T-cell (primary cell): ENCODE measurements around the gene FHIT. TPM values are rescaled to one million over a fixed set of nuclear protein-coding genes. Genes with fewer than 3 reads are reported as not detected.

Experiments used
- ATAC-seq, 4 experiments: fragments of 200-7000 bp in 3 of 4; fragments of 150-1000 bp in 1 of 4; cut with Tn5 transposase; replicated peaks in 1 of 4; 1 replicate in 3 of 4; 2 replicates in 1 of 4; pipeline ENCODE4 v1.10.0; 2021; ENCODE audit warnings: moderate library complexity in 3 of 4, mild to moderate bottlenecking in 2 of 4, moderate number of reproducible peaks in 1 of 4
- CTCF ChIA-PET, 2 donors: fragments of 300-600 bp; sonication (Branson Sonifier 250); formaldehyde crosslinking; loops; one replicate each; lab custom pipeline; 2022; ENCODE audit warnings: antibody characterized with exemption in 2 of 2; lab: Charles Lee
- POLR2A ChIA-PET, 2 donors: fragments of 300-600 bp; sonication (Branson Sonifier 250); formaldehyde crosslinking; loops; one replicate each; lab custom pipeline; 2022; ENCODE audit warnings: antibody characterized with exemption in 2 of 2; lab: Charles Lee
- DNase-seq, 35 experiments: peaks; one replicate each; pipeline versions ENCODE4 v3.0.0 to v3.0.0-alpha.2; 2013 to 2023
- H3K27ac ChIP-seq: one replicate; pipeline ENCODE4 v1.5.1; 2013; ENCODE audit warnings: low read length
- H3K27me3 ChIP-seq, 2 experiments: replicated peaks in 1 of 2; 1 replicate in 1 of 2; 2 replicates in 1 of 2; pipeline versions ENCODE4 v1.6.1 to v1.7.0; 2013; ENCODE audit warnings: low read length in 1 of 2, mixed read lengths in 1 of 2; ENCODE audit not compliant: control insufficient read depth in 2 of 2, insufficient read depth in 2 of 2; ENCODE audit errors: extremely low read depth in 1 of 2
- H3K36me3 ChIP-seq, 2 donors: 1 replicate in 1 of 2; 2 replicates in 1 of 2; pipeline versions ENCODE4 v1.6.1 to v1.7.0; 2013; ENCODE audit warnings: low read length in 1 of 2; ENCODE audit not compliant: control insufficient read depth in 2 of 2, insufficient read depth in 1 of 2; ENCODE audit errors: extremely low read depth in 1 of 2
- H3K4me1 ChIP-seq, 2 experiments: 1 replicate in 1 of 2; 2 replicates in 1 of 2; pipeline versions ENCODE4 v1.6.1 to v1.7.0; 2013; ENCODE audit warnings: low read length in 2 of 2, mixed read lengths in 1 of 2; ENCODE audit not compliant: insufficient read depth in 2 of 2, control insufficient read depth in 1 of 2; ENCODE audit errors: extremely low read depth in 1 of 2
- H3K4me3 ChIP-seq, 2 donors: 1 replicate in 1 of 2; 2 replicates in 1 of 2; pipeline versions ENCODE4 v1.5.1 to v1.7.0; 2013; ENCODE audit warnings: mild to moderate bottlenecking in 2 of 2, low read length in 1 of 2, moderate library complexity in 1 of 2; ENCODE audit not compliant: control insufficient read depth in 1 of 2; ENCODE audit errors: extremely low read depth in 1 of 2
- H3K9me3 ChIP-seq: 2 replicates; pipeline ENCODE4 v1.7.0; 2013
- H3K27ac Mint-ChIP-seq, 2 donors: one replicate each; pipeline ENCODE4 v1.8.0; 2020 to 2021; ENCODE audit warnings: mild to moderate bottlenecking in 2 of 2, mixed read lengths in 2 of 2
- H3K27me3 Mint-ChIP-seq, 2 donors: one replicate each; pipeline ENCODE4 v1.8.0; 2021 to 2022; ENCODE audit warnings: mixed read lengths in 2 of 2
- H3K36me3 Mint-ChIP-seq: one replicate; pipeline ENCODE4 v1.8.0; 2021; ENCODE audit warnings: mixed read lengths
- H3K4me1 Mint-ChIP-seq, 3 donors: one replicate each; pipeline ENCODE4 v1.8.0; 2020 to 2022; ENCODE audit warnings: mixed read lengths in 3 of 3, mild to moderate bottlenecking in 1 of 3
- H3K4me3 Mint-ChIP-seq, 3 donors: one replicate each; pipeline ENCODE4 v1.8.0; 2020 to 2022; ENCODE audit warnings: mild to moderate bottlenecking in 3 of 3, mixed read lengths in 3 of 3, moderate library complexity in 3 of 3
- H3K9me3 Mint-ChIP-seq, 3 donors: one replicate each; pipeline ENCODE4 v1.8.0; 2020 to 2022; ENCODE audit warnings: mixed read lengths in 3 of 3
- WGBS: methylation state at CpG from one replicate; pipeline ENCODE4 v1.1.5; 2013; ENCODE audit warnings: missing lambda C conversion rate; ENCODE audit not compliant: insufficient coverage; 5-methylcytosine and 5-hydroxymethylcytosine counted together
- total RNA-seq, 35 experiments: library from RNA in 6 of 35; stranded (reverse) in 6 of 35; fragments of 120-200 nt in 1 of 35; gene quantifications; one replicate each; pipeline versions ENCODE4 v1.2.1 to v1.2.4 and lab custom pipeline; 2013 to 2026

FHIT gene
- total RNA-seq, 5 donors from 2014 or later (not counting 1 experiment from before 2014, with no cell fraction given) = 33.1 to 197 (median 78.3) TPM

DNA sequence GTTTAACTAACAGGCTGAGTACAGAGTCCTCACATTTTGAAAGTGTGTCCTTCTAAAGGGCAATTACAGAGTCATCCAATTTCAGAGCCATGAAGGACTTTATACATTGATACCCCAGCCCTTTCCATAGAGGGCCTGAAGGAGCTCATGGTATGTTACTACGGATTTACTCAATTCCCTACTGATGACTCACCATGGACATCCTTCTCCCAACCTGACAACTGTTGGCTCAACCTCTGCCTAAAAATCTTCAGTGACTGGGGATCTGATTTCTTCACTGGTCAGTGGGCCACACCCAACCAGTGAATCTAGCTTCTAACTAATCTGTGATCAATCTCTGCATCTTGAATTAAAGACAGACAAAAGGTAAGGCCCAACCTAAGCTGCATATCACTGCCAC is 1238.0 kb downstream of the FHIT start:
- Histone ChIP-seq H3K36me3 (no peaks in the 10 kb centered on the region), H3K9me3 (peaks cover 2% of the 10 kb centered on the region), H3K27me3 (no peaks in the 10 kb centered on the region), H3K4me1 (peaks cover 54 to 74% of the 10 kb centered on the region in 2 experiments), H3K27ac (peak overlapping the region; percentile 21), H3K4me3 (no peak overlapping the region)
- Mint-ChIP-seq H3K36me3 (peaks cover 28% of the 10 kb centered on the region), H3K4me1 (peaks cover 88 to 94% (median 93%) of the 10 kb centered on the region in 3 donors), H3K27ac (peak overlapping the region; percentile 97 to 98), H3K9me3 (peaks cover 4 to 15% (median 10%) of the 10 kb centered on the region in 3 donors), H3K4me3 (peak overlapping the region in 1 of 3 donors; percentile 72), H3K27me3 (no peaks in the 10 kb centered on the region)
- ATAC-seq = no peak
- no peak for DNase-seq
- POLR2A ChIA-PET = interaction anchor here in 1 of 2 donors (0.9 kb wide), 1 partner anchor 13 kb away, joined by 4 read pairs; no protein-coding TSS in a partner anchor
- CTCF ChIA-PET = interaction anchor here in 1 of 2 donors (0.9 kb wide), 1 partner anchor 154 kb away, joined by 3 read pairs; no protein-coding TSS in a partner anchor
- WGBS = 100% methylated on average over 1 of the region's 1 CpG

DNA sequence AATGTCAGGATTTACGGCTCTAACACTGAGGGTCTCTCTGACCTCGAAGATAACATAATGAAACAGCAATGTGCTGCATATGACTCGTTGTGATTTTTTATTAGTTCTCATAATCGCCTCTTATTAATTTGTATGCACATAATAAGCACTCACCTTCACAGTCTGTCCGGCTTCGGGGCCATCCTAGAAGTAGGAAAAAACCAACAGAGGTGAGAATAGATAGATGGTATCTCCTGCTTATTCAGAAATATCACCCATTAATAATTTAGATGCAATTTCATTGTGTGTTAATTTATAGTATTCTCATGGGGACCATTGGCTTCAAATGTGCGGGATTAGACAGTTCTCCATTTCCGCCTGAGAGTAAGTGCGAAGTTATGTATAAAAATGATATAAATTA is 1240.0 kb downstream of the FHIT start:
- DNase-seq = no peak
- Histone ChIP-seq H3K9me3 (no peaks in the 10 kb centered on the region), H3K27ac (peak overlapping the region; percentile 82), H3K4me3 (peak overlapping the region; percentile 9 to 54), H3K27me3 (no peaks in the 10 kb centered on the region), H3K4me1 (peaks cover 47 to 83% of the 10 kb centered on the region in 2 experiments), H3K36me3 (no peaks in the 10 kb centered on the region)
- H3K9me3 Mint-ChIP-seq = peaks cover 0 to 4% (median 3%) of the 10 kb centered on the region in 3 donors
- ATAC-seq = no peak
- H3K4me3 Mint-ChIP-seq = peak overlapping the region; percentile 66 to 72 (median 72)
- whole genome bisulfite sequencing = no CpG with 5 or more reads among the region's 9 CpGs
- ChIA-PET POLR2A (interaction anchor here in 1 of 2 donors (0.9 kb wide), 1 partner anchor 37 kb away, joined by 3 read pairs; no protein-coding TSS in a partner anchor), CTCF (interaction anchor here in 1 of 2 donors (1.1 to 2.3 kb wide), 3 partner anchors 12 to 71 kb away, joined by 3 to 5 read pairs (median 4); no protein-coding TSS in a partner anchor)
- peaks cover 29% of the 10 kb centered on the region for H3K36me3 Mint-ChIP-seq
- peaks cover 81 to 92% (median 88%) of the 10 kb centered on the region in 3 donors for H3K4me1 Mint-ChIP-seq
- no peaks in the 10 kb centered on the region for H3K27me3 Mint-ChIP-seq
- peak overlapping the region; percentile 97 to 98 for H3K27ac Mint-ChIP-seq

DNA sequence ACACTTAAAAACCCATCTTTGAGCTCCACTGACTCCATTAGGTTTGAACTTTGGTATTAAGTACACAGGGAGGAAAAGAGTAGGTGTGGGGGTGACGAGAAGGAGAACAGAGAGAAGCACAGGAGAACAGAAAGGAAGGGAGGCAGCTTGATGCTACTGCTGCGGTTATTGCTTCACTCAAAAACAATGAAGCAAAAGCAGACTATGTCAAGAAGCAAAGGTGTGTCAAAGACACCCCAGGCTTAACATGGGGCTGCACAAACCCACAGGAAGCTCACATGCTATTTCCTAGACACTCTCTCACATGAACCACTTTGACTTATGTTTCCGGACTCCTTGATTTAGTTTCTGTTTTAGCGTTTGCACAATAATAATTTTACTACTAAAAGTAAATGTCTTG is 1240.5 kb downstream of the FHIT start:
- no CpG with 5 or more reads among the region's 4 CpGs for WGBS
- H3K27me3 ChIP-seq = no peaks in the 10 kb centered on the region
- H3K4me1 ChIP-seq = peaks cover 48 to 87% of the 10 kb centered on the region in 2 experiments
- no peaks in the 10 kb centered on the region for H3K9me3 ChIP-seq
- H3K27ac ChIP-seq = peak overlapping the region; percentile 82
- peak overlapping the region; percentile 97 to 98 for H3K27ac Mint-ChIP-seq
- CTCF ChIA-PET = interaction anchor here in 1 of 2 donors (1.1 to 2.3 kb wide), 5 partner anchors 11 to 154 kb away, joined by 3 to 5 read pairs (median 3); no protein-coding TSS in a partner anchor
- H3K36me3 ChIP-seq = no peaks in the 10 kb centered on the region
- H3K4me3 ChIP-seq = peak overlapping the region; percentile 20 to 54
- POLR2A ChIA-PET = interaction anchor here (0.5 to 0.9 kb wide), 6 partner anchors 15 to 586 kb away, joined by 3 to 5 read pairs (median 3); no protein-coding TSS in a partner anchor
- H3K4me1 Mint-ChIP-seq = peaks cover 82 to 91% (median 89%) of the 10 kb centered on the region in 3 donors
- peaks cover 32% of the 10 kb centered on the region for H3K36me3 Mint-ChIP-seq
- DNase-seq (peak; percentile 14 to 89 (median 66)), ATAC-seq (peak; percentile 97 to 98 (median 98))
- H3K9me3 Mint-ChIP-seq = peaks cover 0 to 4% (median 3%) of the 10 kb centered on the region in 3 donors
- peak overlapping the region; percentile 66 to 72 (median 72) for H3K4me3 Mint-ChIP-seq
- H3K27me3 Mint-ChIP-seq = no peaks in the 10 kb centered on the region

DNA sequence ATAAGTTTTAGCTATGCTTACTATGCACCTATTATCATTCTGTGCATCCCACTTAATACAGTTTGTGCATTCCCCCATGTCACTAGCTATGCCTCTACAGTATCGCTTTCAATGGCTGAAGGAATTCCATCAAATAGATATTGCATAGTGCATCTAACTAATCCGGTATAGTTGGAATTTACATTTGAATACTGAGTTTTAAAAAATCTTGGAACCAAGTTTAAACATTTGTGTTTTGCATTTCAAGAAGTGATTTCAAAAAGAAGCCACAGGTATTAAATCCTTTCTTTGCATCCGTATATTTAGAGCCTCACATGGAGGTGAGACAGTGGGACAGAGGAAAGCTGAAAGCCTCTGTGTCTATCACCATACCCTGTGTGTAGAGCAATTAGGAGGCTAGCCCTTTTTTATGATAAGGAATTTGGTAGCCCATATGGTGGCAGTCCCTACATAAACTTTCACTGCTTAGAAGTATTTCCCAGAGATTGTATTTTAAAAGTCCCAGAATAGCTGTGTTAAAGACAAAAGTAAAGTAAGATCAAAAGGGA is 1241.2 kb downstream of the FHIT start:
- Mint-ChIP-seq H3K27ac (peak overlapping the region; percentile 97 to 98), H3K36me3 (peaks cover 31% of the 10 kb centered on the region), H3K4me1 (peaks cover 84 to 91% (median 89%) of the 10 kb centered on the region in 3 donors), H3K4me3 (peak overlapping the region; percentile 66 to 72 (median 72)), H3K27me3 (no peaks in the 10 kb centered on the region), H3K9me3 (peaks cover 0 to 4% (median 3%) of the 10 kb centered on the region in 3 donors)
- peak overlapping the region; percentile 20 to 54 for H3K4me3 ChIP-seq
- H3K27ac ChIP-seq = peak overlapping the region; percentile 82
- ChIA-PET CTCF (interaction anchor here in 1 of 2 donors (1.1 to 2.3 kb wide), 5 partner anchors 10 to 153 kb away, joined by 3 to 5 read pairs (median 3); no protein-coding TSS in a partner anchor), POLR2A (interaction anchor here (0.6 to 0.8 kb wide), 4 partner anchors 16 to 45 kb away, joined by 3 to 5 read pairs (median 4); no protein-coding TSS in a partner anchor)
- peaks cover 53 to 85% of the 10 kb centered on the region in 2 experiments for H3K4me1 ChIP-seq
- no CpG with 5 or more reads among the region's 3 CpGs for WGBS
- peak in 1 of 4 experiments; percentile 3 for ATAC-seq
- H3K9me3 ChIP-seq = no peaks in the 10 kb centered on the region
- H3K27me3 ChIP-seq = no peaks in the 10 kb centered on the region
- no peaks in the 10 kb centered on the region for H3K36me3 ChIP-seq
- no peak for DNase-seq

DNA sequence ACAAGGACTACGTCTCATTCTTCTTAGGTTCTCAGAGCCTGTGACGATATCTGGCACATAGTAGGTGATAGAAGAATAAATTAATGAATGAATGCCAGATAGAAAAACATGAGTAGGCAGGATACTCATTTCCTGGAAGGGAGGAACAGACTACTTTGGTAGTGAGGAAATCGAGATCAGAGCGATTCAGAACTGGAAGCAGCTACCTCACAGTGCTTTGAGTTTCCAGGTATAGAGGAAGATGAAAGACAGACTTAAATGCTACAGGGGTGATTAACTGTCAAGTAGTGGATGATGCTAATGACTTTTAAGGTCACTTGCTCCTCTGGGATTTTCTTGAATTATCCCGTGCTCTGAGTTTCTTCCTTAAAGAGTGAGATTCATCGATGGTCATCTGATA is 1249.9 kb downstream of the FHIT start:
- no peaks in the 10 kb centered on the region for H3K9me3 Mint-ChIP-seq
- ATAC-seq (peak; percentile 43 to 70 (median 57)), DNase-seq (no peak)
- H3K27ac Mint-ChIP-seq = peak overlapping the region; percentile 41 to 78
- H3K4me3 ChIP-seq = no peak overlapping the region
- H3K36me3 Mint-ChIP-seq = peaks cover 20% of the 10 kb centered on the region
- ChIA-PET CTCF (no interaction called here), POLR2A (no interaction called here)
- no peaks in the 10 kb centered on the region for H3K9me3 ChIP-seq
- H3K27me3 Mint-ChIP-seq = no peaks in the 10 kb centered on the region
- 72% methylated on average over 5 of the region's 6 CpGs for WGBS
- H3K27me3 ChIP-seq = no peaks in the 10 kb centered on the region
- peaks cover 16 to 42% of the 10 kb centered on the region in 2 experiments for H3K4me1 ChIP-seq
- peaks cover 44 to 79% (median 70%) of the 10 kb centered on the region in 3 donors for H3K4me1 Mint-ChIP-seq
- no peak overlapping the region for H3K27ac ChIP-seq
- H3K36me3 ChIP-seq = no peaks in the 10 kb centered on the region
- peak overlapping the region in 2 of 3 donors; percentile 5 to 11 for H3K4me3 Mint-ChIP-seq
